ENCODE data around the gene ARHGEF2. TPM values are rescaled to one million over a fixed set of nuclear protein-coding genes. Genes with fewer than 3 reads are reported as not detected.

ARHGEF2 gene
- total and polyA plus RNA-seq, 2 of the 13 experiments (the other 11 are each of a cell fraction or from before 2014, with no cell fraction given) = 16.1 to 32.1 TPM

DNA sequence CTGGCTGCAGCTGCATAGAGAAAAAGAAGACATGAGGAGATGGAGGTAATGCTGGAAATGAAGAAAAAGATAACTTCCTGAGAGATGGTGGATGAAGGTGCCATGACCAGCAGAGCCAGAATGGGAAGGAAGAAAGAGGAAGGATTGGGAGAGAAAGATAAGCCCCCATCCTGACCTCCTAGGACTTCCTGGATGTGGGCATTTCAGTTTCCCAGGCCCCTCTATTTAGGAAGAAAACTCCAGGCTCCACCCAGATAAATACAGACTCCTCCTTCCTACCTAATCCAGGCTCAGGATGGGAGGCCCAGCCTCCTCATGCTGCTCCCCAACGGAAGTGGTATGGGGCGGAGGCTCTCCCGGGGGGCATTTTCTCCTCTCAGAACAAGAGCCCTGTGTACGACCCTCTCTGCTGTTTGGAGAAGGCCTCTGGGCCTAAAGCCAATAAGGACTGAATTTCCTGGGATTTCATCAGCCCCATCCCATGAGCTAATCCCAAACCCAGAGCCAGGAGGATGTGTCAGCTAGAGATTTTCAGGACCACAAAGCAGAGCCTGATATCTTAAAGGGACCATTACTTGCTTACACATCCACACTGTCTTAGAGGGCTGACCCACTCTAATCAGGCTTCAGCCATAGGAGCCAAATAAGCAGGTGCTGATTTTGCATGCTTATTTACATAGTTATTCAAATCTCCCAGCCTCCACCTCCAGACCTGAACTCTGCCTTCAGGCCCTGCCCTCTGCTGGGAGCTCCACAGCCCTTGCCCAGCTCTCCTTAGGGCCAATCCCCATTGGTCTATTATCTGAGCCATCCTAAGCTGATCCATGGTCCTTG, 5.1 kb upstream of the ARHGEF2 start (continued):
- TF ChIP-seq AGO1 (IDR thresholded peaks at IDR 0.05; ENCODE audit: low read depth, low read length, poor library complexity, severe bottlenecking) = no peak
- TF ChIP-seq PLRG1 (conservative IDR thresholded peaks at IDR 0.05) = no peak
- TF ChIP-seq RBFOX2 (IDR thresholded peaks at IDR 0.05; ENCODE audit: low read depth, low read length) = no peak
- TF ChIP-seq FLYWCH1 (CRISPR knock-in tag; IDR thresholded peaks at IDR 0.05) = no peak
- TF ChIP-seq ZZZ3 (CRISPR knock-in tag; IDR thresholded peaks at IDR 0.05; ENCODE audit: borderline replicate concordance) = no peak
- TF ChIP-seq CEBPB (IDR thresholded peaks at IDR 0.05; ENCODE audit: borderline replicate concordance, low read depth, low read length) = peak; percentile 74; the same call in 1 of the 2 replicates
- TF ChIP-seq, protein P1, sequence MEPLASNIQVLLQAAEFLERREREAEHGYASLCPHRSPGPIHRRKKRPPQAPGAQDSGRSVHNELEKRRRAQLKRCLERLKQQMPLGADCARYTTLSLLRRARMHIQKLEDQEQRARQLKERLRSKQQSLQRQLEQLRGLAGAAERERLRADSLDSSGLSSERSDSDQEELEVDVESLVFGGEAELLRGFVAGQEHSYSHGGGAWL (CRISPR knock-in tag; IDR thresholded peaks at IDR 0.05) = no peak
- no peak for TF ChIP-seq ZNF292 (CRISPR knock-in tag; IDR thresholded peaks at IDR 0.05; ENCODE audit: borderline replicate concordance, low read depth)
- TF ChIP-seq KAT8 (CRISPR knock-in tag; IDR thresholded peaks at IDR 0.05) = peak; percentile 47; the same call in 1 of the 2 replicates
- TF ChIP-seq ATM (IDR thresholded peaks at IDR 0.05; ENCODE audit: borderline replicate concordance) = no peak
- TF ChIP-seq ZNF850 (CRISPR knock-in tag; conservative IDR thresholded peaks at IDR 0.05) = no peak
- no peak for TF ChIP-seq ZNF746 (CRISPR knock-in tag; IDR thresholded peaks at IDR 0.05)
- TF ChIP-seq, protein P2, sequence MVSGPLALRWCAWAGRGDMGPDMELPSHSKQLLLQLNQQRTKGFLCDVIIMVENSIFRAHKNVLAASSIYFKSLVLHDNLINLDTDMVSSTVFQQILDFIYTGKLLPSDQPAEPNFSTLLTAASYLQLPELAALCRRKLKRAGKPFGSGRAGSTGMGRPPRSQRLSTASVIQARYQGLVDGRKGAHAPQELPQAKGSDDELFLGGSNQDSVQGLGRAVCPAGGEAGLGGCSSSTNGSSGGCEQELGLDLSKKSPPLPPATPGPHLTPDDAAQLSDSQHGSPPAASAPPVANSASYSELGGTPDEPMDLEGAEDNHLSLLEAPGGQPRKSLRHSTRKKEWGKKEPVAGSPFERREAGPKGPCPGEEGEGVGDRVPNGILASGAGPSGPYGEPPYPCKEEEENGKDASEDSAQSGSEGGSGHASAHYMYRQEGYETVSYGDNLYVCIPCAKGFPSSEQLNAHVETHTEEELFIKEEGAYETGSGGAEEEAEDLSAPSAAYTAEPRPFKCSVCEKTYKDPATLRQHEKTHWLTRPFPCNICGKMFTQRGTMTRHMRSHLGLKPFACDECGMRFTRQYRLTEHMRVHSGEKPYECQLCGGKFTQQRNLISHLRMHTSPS (CRISPR knock-in tag; IDR thresholded peaks at IDR 0.05; ENCODE audit: low read depth) = no peak
- no peak for TF ChIP-seq SNAPC2 (CRISPR knock-in tag; IDR thresholded peaks at IDR 0.05)
- TF ChIP-seq, protein P3, sequence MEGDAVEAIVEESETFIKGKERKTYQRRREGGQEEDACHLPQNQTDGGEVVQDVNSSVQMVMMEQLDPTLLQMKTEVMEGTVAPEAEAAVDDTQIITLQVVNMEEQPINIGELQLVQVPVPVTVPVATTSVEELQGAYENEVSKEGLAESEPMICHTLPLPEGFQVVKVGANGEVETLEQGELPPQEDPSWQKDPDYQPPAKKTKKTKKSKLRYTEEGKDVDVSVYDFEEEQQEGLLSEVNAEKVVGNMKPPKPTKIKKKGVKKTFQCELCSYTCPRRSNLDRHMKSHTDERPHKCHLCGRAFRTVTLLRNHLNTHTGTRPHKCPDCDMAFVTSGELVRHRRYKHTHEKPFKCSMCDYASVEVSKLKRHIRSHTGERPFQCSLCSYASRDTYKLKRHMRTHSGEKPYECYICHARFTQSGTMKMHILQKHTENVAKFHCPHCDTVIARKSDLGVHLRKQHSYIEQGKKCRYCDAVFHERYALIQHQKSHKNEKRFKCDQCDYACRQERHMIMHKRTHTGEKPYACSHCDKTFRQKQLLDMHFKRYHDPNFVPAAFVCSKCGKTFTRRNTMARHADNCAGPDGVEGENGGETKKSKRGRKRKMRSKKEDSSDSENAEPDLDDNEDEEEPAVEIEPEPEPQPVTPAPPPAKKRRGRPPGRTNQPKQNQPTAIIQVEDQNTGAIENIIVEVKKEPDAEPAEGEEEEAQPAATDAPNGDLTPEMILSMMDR (CRISPR knock-in tag; IDR thresholded peaks at IDR 0.05) = peak; percentile 57
- TF ChIP-seq CC2D1A (CRISPR knock-in tag; IDR thresholded peaks at IDR 0.05) = no peak
- TF ChIP-seq SIX1 (CRISPR knock-in tag; IDR thresholded peaks at IDR 0.05; ENCODE audit: borderline replicate concordance) = no peak
- TF ChIP-seq, protein P4, sequence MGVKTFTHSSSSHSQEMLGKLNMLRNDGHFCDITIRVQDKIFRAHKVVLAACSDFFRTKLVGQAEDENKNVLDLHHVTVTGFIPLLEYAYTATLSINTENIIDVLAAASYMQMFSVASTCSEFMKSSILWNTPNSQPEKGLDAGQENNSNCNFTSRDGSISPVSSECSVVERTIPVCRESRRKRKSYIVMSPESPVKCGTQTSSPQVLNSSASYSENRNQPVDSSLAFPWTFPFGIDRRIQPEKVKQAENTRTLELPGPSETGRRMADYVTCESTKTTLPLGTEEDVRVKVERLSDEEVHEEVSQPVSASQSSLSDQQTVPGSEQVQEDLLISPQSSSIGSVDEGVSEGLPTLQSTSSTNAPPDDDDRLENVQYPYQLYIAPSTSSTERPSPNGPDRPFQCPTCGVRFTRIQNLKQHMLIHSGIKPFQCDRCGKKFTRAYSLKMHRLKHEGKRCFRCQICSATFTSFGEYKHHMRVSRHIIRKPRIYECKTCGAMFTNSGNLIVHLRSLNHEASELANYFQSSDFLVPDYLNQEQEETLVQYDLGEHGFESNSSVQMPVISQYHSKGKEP (CRISPR knock-in tag; IDR thresholded peaks at IDR 0.05) = no peak
- TF ChIP-seq, protein P5, sequence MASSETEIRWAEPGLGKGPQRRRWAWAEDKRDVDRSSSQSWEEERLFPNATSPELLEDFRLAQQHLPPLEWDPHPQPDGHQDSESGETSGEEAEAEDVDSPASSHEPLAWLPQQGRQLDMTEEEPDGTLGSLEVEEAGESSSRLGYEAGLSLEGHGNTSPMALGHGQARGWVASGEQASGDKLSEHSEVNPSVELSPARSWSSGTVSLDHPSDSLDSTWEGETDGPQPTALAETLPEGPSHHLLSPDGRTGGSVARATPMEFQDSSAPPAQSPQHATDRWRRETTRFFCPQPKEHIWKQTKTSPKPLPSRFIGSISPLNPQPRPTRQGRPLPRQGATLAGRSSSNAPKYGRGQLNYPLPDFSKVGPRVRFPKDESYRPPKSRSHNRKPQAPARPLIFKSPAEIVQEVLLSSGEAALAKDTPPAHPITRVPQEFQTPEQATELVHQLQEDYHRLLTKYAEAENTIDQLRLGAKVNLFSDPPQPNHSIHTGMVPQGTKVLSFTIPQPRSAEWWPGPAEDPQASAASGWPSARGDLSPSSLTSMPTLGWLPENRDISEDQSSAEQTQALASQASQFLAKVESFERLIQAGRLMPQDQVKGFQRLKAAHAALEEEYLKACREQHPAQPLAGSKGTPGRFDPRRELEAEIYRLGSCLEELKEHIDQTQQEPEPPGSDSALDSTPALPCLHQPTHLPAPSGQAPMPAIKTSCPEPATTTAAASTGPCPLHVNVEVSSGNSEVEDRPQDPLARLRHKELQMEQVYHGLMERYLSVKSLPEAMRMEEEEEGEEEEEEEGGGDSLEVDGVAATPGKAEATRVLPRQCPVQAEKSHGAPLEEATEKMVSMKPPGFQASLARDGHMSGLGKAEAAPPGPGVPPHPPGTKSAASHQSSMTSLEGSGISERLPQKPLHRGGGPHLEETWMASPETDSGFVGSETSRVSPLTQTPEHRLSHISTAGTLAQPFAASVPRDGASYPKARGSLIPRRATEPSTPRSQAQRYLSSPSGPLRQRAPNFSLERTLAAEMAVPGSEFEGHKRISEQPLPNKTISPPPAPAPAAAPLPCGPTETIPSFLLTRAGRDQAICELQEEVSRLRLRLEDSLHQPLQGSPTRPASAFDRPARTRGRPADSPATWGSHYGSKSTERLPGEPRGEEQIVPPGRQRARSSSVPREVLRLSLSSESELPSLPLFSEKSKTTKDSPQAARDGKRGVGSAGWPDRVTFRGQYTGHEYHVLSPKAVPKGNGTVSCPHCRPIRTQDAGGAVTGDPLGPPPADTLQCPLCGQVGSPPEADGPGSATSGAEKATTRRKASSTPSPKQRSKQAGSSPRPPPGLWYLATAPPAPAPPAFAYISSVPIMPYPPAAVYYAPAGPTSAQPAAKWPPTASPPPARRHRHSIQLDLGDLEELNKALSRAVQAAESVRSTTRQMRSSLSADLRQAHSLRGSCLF (CRISPR knock-in tag; IDR thresholded peaks at IDR 0.05; ENCODE audit: borderline replicate concordance) = no peak

All from HepG2 (cell line).